ENCODE data around the gene PHLDB2. TPM values are rescaled to one million over a fixed set of nuclear protein-coding genes. Genes with fewer than 3 reads are reported as not detected.

Gene PHLDB2
- total and polyA plus RNA-seq, 10 of the 15 experiments (the other 5 are each of a cell fraction or from before 2014, with no cell fraction given), result 0.03 to 0.67 (median 0.40) TPM

GRCh38 chr3:111810909-111811308 is 48.2 kb upstream of the PHLDB2 start (continued):
- TF ChIP-seq LARP7 (IDR thresholded peaks at IDR 0.05), result no peak
- TF ChIP-seq CBX3 (IDR thresholded peaks at IDR 0.05; ENCODE audit: borderline replicate concordance, low read depth), result no peak
- no peak for TF ChIP-seq NR2F1 (conservative IDR thresholded peaks at IDR 0.05)

- ChIA-PET CTCF (no interaction called here), POLR2A (interaction anchor here (1.2 kb wide), 1 partner anchor 8 kb away, joined by 4 read pairs; no protein-coding TSS in a partner anchor), SMC1A (ENCODE audit: uncharacterized antibody, unreplicated experiment) (interaction anchor here (1.2 to 2.9 kb wide), 7 partner anchors 11 to 94 kb away, joined by 3 to 12 read pairs (median 5); partner anchors contain the start of gene PHLDB2), RAD21 (ENCODE audit: unreplicated experiment) (interaction anchor here (0.7 to 1.0 kb wide), 2 partner anchors 11 to 16 kb away, joined by 3 to 4 read pairs; no protein-coding TSS in a partner anchor)
- FAIRE-seq (no peak), DNase-seq (ENCODE audit: low read depth, low spot score) (no peak), ATAC-seq (no peak)
- no peaks in the 10 kb centered on the region for H4K20me1 ChIP-seq (ENCODE audit: control insufficient read depth, insufficient read depth)
- intact Hi-C loops (cut with micrococcal nuclease; ENCODE audit: unreplicated experiment), result no loop called here
- no peak overlapping the region for H2AFZ ChIP-seq (ENCODE audit: control insufficient read depth, low read depth, low read length)
- 0% methylated on average over 1 of the region's 1 CpG for WGBS (ENCODE audit: insufficient coverage, insufficient replicate concordance, low lambda C conversion rate, missing lambda C conversion rate)
- no peak overlapping the region for H3K4me2 ChIP-seq (ENCODE audit: control insufficient read depth, insufficient read depth)
- no peaks in the 10 kb centered on the region for H3K36me3 ChIP-seq (ENCODE audit: control insufficient read depth in 2 of 2, insufficient read depth in 2 of 2, low read length in 1 of 2)
- BruUV-seq (replicated peaks), result no TSS peak
- no peaks in the 10 kb centered on the region for H3K79me2 ChIP-seq (ENCODE audit: control insufficient read depth, insufficient read depth, low read length)
- TF ChIP-seq SMC3 (IDR thresholded peaks at IDR 0.05; ENCODE audit: borderline replicate concordance, low read length) (no peak), STAT3 (IDR thresholded peaks at IDR 0.05; ENCODE audit: low read depth, low read length) (no peak), PML (IDR thresholded peaks at IDR 0.05; ENCODE audit: low read length) (no peak), TCF7 (IDR thresholded peaks at IDR 0.05; ENCODE audit: borderline replicate concordance) (no peak), KLF5 (IDR thresholded peaks at IDR 0.05; ENCODE audit: partially characterized antibody) (no peak), TAF1 (IDR thresholded peaks at IDR 0.05; ENCODE audit: borderline replicate concordance, low read depth, low read length) (no peak), CEBPB (IDR thresholded peaks at IDR 0.05; ENCODE audit: borderline replicate concordance in 1 of 2, low read depth in 2 of 2, low read length in 2 of 2) (no peak), RCOR1 (conservative IDR thresholded peaks at IDR 0.05; ENCODE audit: low read depth, low read length) (no peak), RFX5 (IDR thresholded peaks at IDR 0.05; ENCODE audit: low read depth, low read length) (no peak), E2F8 (IDR thresholded peaks at IDR 0.05; ENCODE audit: low read depth, partially characterized antibody) (no peak), ZZZ3 (IDR thresholded peaks at IDR 0.05; ENCODE audit: control insufficient read depth, insufficient read length, low read depth) (no peak), YY1 (IDR thresholded peaks at IDR 0.05; ENCODE audit: low read depth, low read length) (no peak), EGR1 (IDR thresholded peaks at IDR 0.05; ENCODE audit: borderline replicate concordance in 1 of 2, low read depth in 2 of 2, low read length in 2 of 2) (no peak), SMAD1 (IDR thresholded peaks at IDR 0.05; ENCODE audit: low read depth, partially characterized antibody) (no peak), MYC (IDR thresholded peaks at IDR 0.05; ENCODE audit: insufficient read depth, insufficient read length, insufficient replicate concordance, low read length, severe bottlenecking) (no peak), SMAD5 (IDR thresholded peaks at IDR 0.05; ENCODE audit: low read depth) (no peak)
- TF ChIP-seq, protein P1, sequence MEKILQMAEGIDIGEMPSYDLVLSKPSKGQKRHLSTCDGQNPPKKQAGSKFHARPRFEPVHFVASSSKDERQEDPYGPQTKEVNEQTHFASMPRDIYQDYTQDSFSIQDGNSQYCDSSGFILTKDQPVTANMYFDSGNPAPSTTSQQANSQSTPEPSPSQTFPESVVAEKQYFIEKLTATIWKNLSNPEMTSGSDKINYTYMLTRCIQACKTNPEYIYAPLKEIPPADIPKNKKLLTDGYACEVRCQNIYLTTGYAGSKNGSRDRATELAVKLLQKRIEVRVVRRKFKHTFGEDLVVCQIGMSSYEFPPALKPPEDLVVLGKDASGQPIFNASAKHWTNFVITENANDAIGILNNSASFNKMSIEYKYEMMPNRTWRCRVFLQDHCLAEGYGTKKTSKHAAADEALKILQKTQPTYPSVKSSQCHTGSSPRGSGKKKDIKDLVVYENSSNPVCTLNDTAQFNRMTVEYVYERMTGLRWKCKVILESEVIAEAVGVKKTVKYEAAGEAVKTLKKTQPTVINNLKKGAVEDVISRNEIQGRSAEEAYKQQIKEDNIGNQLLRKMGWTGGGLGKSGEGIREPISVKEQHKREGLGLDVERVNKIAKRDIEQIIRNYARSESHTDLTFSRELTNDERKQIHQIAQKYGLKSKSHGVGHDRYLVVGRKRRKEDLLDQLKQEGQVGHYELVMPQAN (conservative IDR thresholded peaks at IDR 0.05), result no peak
- H3K4me3 ChIP-seq, result no peak overlapping the region
- no peaks in the 10 kb centered on the region for H3K27me3 ChIP-seq (replicated peaks in 1 of 2; ENCODE audit: control insufficient read depth in 2 of 2, insufficient read depth in 2 of 2, low read length in 1 of 2)
- H3K4me1 ChIP-seq (ENCODE audit: control insufficient read depth, insufficient read depth, low read length), result no peaks in the 10 kb centered on the region
- H3K9me3 ChIP-seq (replicated peaks; ENCODE audit: control insufficient read depth, insufficient read depth, low read length), result no peaks in the 10 kb centered on the region
- no peak overlapping the region for H3K9ac ChIP-seq (ENCODE audit: control insufficient read depth, insufficient read depth, low read length)
- no peak overlapping the region for H3K27ac ChIP-seq (ENCODE audit: control insufficient read depth, insufficient read depth)
- in situ Hi-C loops (cut with MboI), result no loop called here
Observed at GRCh38 chr3:111811811-111812210, 47.3 kb upstream of the PHLDB2 start.
